ENCODE measurements around the gene HOXD10. TPM values are rescaled to one million over a fixed set of nuclear protein-coding genes. Genes with fewer than 3 reads are reported as not detected.

The HOXD10 gene
- total RNA-seq, 1 donor from 2014 or later: not detected

Other genes starting within 250 kb of the HOXD10 start
- 35.2 and 43.6 TPM in 2 replicates for gene LNPK, start 114.5 kb upstream of the HOXD10 start, total RNA-seq
- gene EVX2, start 32.8 kb upstream of the HOXD10 start, total RNA-seq: not detected in 2 replicates
- not detected in 2 replicates for gene HOXD13, start 24.1 kb upstream of the HOXD10 start, total RNA-seq
- gene HOXD12, start 17.0 kb upstream of the HOXD10 start, total RNA-seq: not detected in 2 replicates
- not detected in 2 replicates for gene HOXD11, start 9.5 kb upstream of the HOXD10 start, total RNA-seq
- not detected in 2 replicates for gene HOXD9, start 5.9 kb downstream of the HOXD10 start, total RNA-seq
- gene HOXD8, start 12.9 kb downstream of the HOXD10 start, total RNA-seq: not detected in 2 replicates
- gene HOXD4, start 34.8 kb downstream of the HOXD10 start, total RNA-seq: not detected in 2 replicates
- not detected in 2 replicates for gene HOXD3, start 40.5 kb downstream of the HOXD10 start, total RNA-seq
- not detected in 2 replicates for gene HOXD1, start 71.9 kb downstream of the HOXD10 start, total RNA-seq
- 24.9 and 30.7 TPM in 2 replicates for gene MTX2, start 152.7 kb downstream of the HOXD10 start, total RNA-seq